SK-N-SH (cell line): ENCODE measurements around the gene ZNF467. TPM values are rescaled to one million over a fixed set of nuclear protein-coding genes. Genes with fewer than 3 reads are reported as not detected.

ENCODE experiments used
- CTCF ChIA-PET: fragments of 300-600, 350-600 bp; formaldehyde crosslinking; extraction: SDS; loops from one replicate; lab custom pipeline; 2021; lab: Yijun Ruan, JAX
- POLR2A ChIA-PET: fragments of 350-600 bp; sonication (Branson Sonifier 250); formaldehyde crosslinking; extraction: SDS; loops from one replicate; lab custom pipeline; 2020; ENCODE audit warnings: antibody characterized with exemption, inconsistent platforms; lab: Yijun Ruan, JAX
- DNase-seq: peaks from one replicate; pipeline ENCODE4 v3.0.0; 2012
- H2AFZ ChIP-seq: fragments of 200-600 bp; sonication (generic); 2 replicates; pipeline ENCODE4 v1.8.1; 2016; ENCODE audit warnings: antibody characterized with exemption, mild to moderate bottlenecking, low read depth
- H3F3A ChIP-seq: fragments of 200-600 bp; sonication (generic); replicated peaks from 2 replicates; pipeline ENCODE3; 2016; ENCODE audit warnings: antibody characterized with exemption, mild to moderate bottlenecking; ENCODE audit not compliant: insufficient read depth
- H3K27ac ChIP-seq, 2 experiments: fragments of 200-500 bp in 1 of 2; fragments of 200-600 bp in 1 of 2; sonication (Bioruptor generic) in 1 of 2; sonication (generic), shearing (Covaris generic) in 1 of 2; 2 replicates each; pipeline versions ENCODE4 v1.5.1 to v1.6.1; 2014 to 2016; ENCODE audit warnings: low read depth in 2 of 2, inconsistent platforms in 1 of 2, low read length in 1 of 2, mild to moderate bottlenecking in 1 of 2, mixed read lengths in 1 of 2
- H3K27me3 ChIP-seq: fragments of 200-600 bp; sonication (generic), shearing (Covaris generic); 2 replicates; pipeline ENCODE4 v1.6.1; 2016; ENCODE audit warnings: mixed run types; ENCODE audit not compliant: insufficient read depth
- H3K36me3 ChIP-seq, 2 experiments: fragments of 200-500 bp in 1 of 2; fragments of 200-600 bp in 1 of 2; sonication (Bioruptor generic) in 1 of 2; sonication (generic) in 1 of 2; replicated peaks in 1 of 2; 2 replicates each; pipeline versions ENCODE3 to v1.5.1; 2014 to 2016; ENCODE audit warnings: low read length in 1 of 2, mild to moderate bottlenecking in 1 of 2; ENCODE audit not compliant: insufficient read depth in 2 of 2, control insufficient read depth in 1 of 2
- H3K4me1 ChIP-seq, 2 experiments: fragments of 200-500 bp in 1 of 2; fragments of 200-600 bp in 1 of 2; sonication (Bioruptor generic) in 1 of 2; sonication (generic), shearing (Covaris generic) in 1 of 2; 2 replicates each; pipeline versions ENCODE4 v1.5.1 to v1.6.1; 2014 to 2016; ENCODE audit warnings: low read depth in 1 of 2, low read length in 1 of 2, mixed run types in 1 of 2; ENCODE audit not compliant: insufficient read depth in 2 of 2, control insufficient read depth in 1 of 2
- H3K4me2 ChIP-seq: fragments of 200-600 bp; sonication (generic), shearing (Covaris generic); 2 replicates; pipeline ENCODE4 v1.6.1; 2017; ENCODE audit warnings: mixed run types
- H3K4me3 ChIP-seq, 2 experiments: fragments of 200-500 bp in 1 of 2; fragments of 200-600 bp in 1 of 2; sonication (Bioruptor generic) in 1 of 2; sonication (generic), shearing (Covaris generic) in 1 of 2; 2 replicates each; pipeline versions ENCODE4 v1.5.1 to v1.8.1; 2014 to 2016; ENCODE audit warnings: low read depth in 2 of 2, inconsistent platforms in 1 of 2, low read length in 1 of 2, mild to moderate bottlenecking in 1 of 2, mixed read lengths in 1 of 2, moderate library complexity in 1 of 2
- H3K79me2 ChIP-seq: fragments of 200-600 bp; sonication (generic); 2 replicates; pipeline ENCODE4 v1.8.1; 2017; ENCODE audit warnings: mild to moderate bottlenecking; ENCODE audit not compliant: insufficient read depth
- H3K9ac ChIP-seq: fragments of 200-600 bp; sonication (generic); 2 replicates; pipeline ENCODE4 v1.6.1; 2017; ENCODE audit warnings: mixed run types
- H3K9me2 ChIP-seq: fragments of 200-600 bp; sonication (generic); 2 replicates; pipeline ENCODE4 v1.6.1; 2017; ENCODE audit warnings: mixed run types
- H3K9me3 ChIP-seq: fragments of 200-600 bp; sonication (generic); 2 replicates; pipeline ENCODE4 v1.6.1; 2017; ENCODE audit warnings: mixed run types, mild to moderate bottlenecking, moderate library complexity
- H4K20me1 ChIP-seq: fragments of 200-600 bp; sonication (generic); 2 replicates; pipeline ENCODE4 v1.6.1; 2017; ENCODE audit warnings: mild to moderate bottlenecking, mixed run types; ENCODE audit not compliant: insufficient read depth
- CHD2 ChIP-seq: fragments of 150-350 bp; IDR thresholded peaks from 2 replicates; pipeline ENCODE4 v1.6.1; 2018; ENCODE audit warnings: low read length; ENCODE audit not compliant: partially characterized antibody
- CTCF ChIP-seq: fragments of 200-600 bp; sonication (generic); IDR thresholded peaks from 2 replicates; pipeline ENCODE4 v1.6.1; 2017; ENCODE audit warnings: antibody characterized with exemption, mild to moderate bottlenecking, moderate library complexity
- EZH2phosphoT487 ChIP-seq: fragments of 200-600 bp; sonication (generic); IDR thresholded peaks from 2 replicates; pipeline ENCODE4 v1.6.1; 2017; ENCODE audit warnings: low read depth, mixed run types, mild to moderate bottlenecking, antibody characterized with exemption, moderate library complexity, borderline replicate concordance
- FOXJ3 ChIP-seq: sonication (generic); formaldehyde crosslinking; IDR thresholded peaks from 2 replicates; pipeline ENCODE4 v1.5.1; 2020; ENCODE audit warnings: mild to moderate bottlenecking, missing genetic modification reagents
- FOXM1 ChIP-seq: IDR thresholded peaks from 2 replicates; pipeline ENCODE4 v1.4.0; 2012; ENCODE audit warnings: low read depth, mild to moderate bottlenecking
- GATA2 ChIP-seq: sonication (generic); formaldehyde crosslinking; IDR thresholded peaks from 2 replicates; pipeline ENCODE4 v1.5.0; 2020; ENCODE audit warnings: mild to moderate bottlenecking, missing genetic modification reagents
- IRF3 ChIP-seq: fragments of 150-350 bp; IDR thresholded peaks from 2 replicates; pipeline ENCODE4 v1.6.1; 2016; ENCODE audit warnings: mild to moderate bottlenecking, low read depth, low read length
- JUND ChIP-seq: IDR thresholded peaks from 2 replicates; pipeline ENCODE4 v1.4.0; 2012
- MAX ChIP-seq: IDR thresholded peaks from 2 replicates; pipeline ENCODE4 v1.4.0; 2012; ENCODE audit warnings: low read depth
- MXI1 ChIP-seq: IDR thresholded peaks from 2 replicates; pipeline ENCODE4 v1.6.1; 2012; ENCODE audit warnings: mild to moderate bottlenecking, low read depth, low read length, improper control_type of control experiment
- NFIC ChIP-seq: IDR thresholded peaks from 2 replicates; pipeline ENCODE4 v1.4.0; 2012; ENCODE audit warnings: borderline replicate concordance
- PBX3 ChIP-seq: IDR thresholded peaks from 2 replicates; pipeline ENCODE4; 2012
- RAD21 ChIP-seq: IDR thresholded peaks from 2 replicates; pipeline ENCODE4 v1.6.1; 2012; ENCODE audit warnings: mild to moderate bottlenecking, low read length
- RCOR1 ChIP-seq: fragments of 150-350 bp; IDR thresholded peaks from 2 replicates; pipeline ENCODE4 v1.6.1; 2017; ENCODE audit warnings: antibody characterized with exemption, low read length
- SIN3A ChIP-seq: IDR thresholded peaks from 2 replicates; pipeline ENCODE4 v1.6.1; 2012; ENCODE audit warnings: low read depth, mild to moderate bottlenecking, low read length, moderate library complexity, borderline replicate concordance
- SMC3 ChIP-seq: IDR thresholded peaks from 2 replicates; pipeline ENCODE4 v1.6.1; 2012; ENCODE audit warnings: low read depth, low read length, improper control_type of control experiment
- TCF12 ChIP-seq: IDR thresholded peaks from 2 replicates; pipeline ENCODE4 v1.4.0; 2012
- TEAD4 ChIP-seq: IDR thresholded peaks from 2 replicates; pipeline ENCODE4 v1.4.0; 2012; ENCODE audit warnings: mild to moderate bottlenecking, borderline replicate concordance; ENCODE audit not compliant: insufficient read depth
- YY1 ChIP-seq: IDR thresholded peaks from 2 replicates; pipeline ENCODE4 v1.4.0; 2012; ENCODE audit warnings: low read depth, mild to moderate bottlenecking
- WGBS: methylation state at CpG from one replicate; pipeline ENCODE4 v1.1.6; 2017; ENCODE audit warnings: low lambda C conversion rate; 5-methylcytosine and 5-hydroxymethylcytosine counted together
- polyA plus RNA-seq, 3 experiments: library from polyadenylated mRNA; depleted of rRNA; stranded (reverse); fragments of >200 nt; gene quantifications; 2 replicates each; pipeline ENCODE4 v1.2.3, GENCODE V29; 2012

ZNF467 gene
- polyA plus RNA-seq, 1 of the 3 experiments (the other 2 are of a cell fraction) = 4.1 TPM

- no peaks in the 10 kb centered on the region for H3K9me2 ChIP-seq
- no peak overlapping the region for H3K27ac ChIP-seq
- CTCF ChIA-PET = interaction anchor here (1.5 to 5.1 kb wide), 4 partner anchors 10 to 46 kb away, joined by 4 to 25 read pairs (median 6); no protein-coding TSS in a partner anchor
- POLR2A ChIA-PET = no interaction called here
- 25% methylated on average over 5 of the region's 5 CpGs for WGBS
- peaks cover 76% of the 10 kb centered on the region for H3K27me3 ChIP-seq
- H3K9ac ChIP-seq = no peak overlapping the region
- TF ChIP-seq EZH2phosphoT487 (no peak), PBX3 (no peak), NFIC (no peak), FOXJ3 (CRISPR knock-in tag) (no peak), MXI1 (no peak), MAX (no peak), TEAD4 (no peak), SMC3 (no peak), JUND (no peak), RCOR1 (no peak), CTCF (no peak), TCF12 (no peak), GATA2 (CRISPR knock-in tag) (no peak), FOXM1 (no peak), SIN3A (no peak), CHD2 (no peak), IRF3 (no peak), YY1 (no peak), RAD21 (no peak)
- H3K4me1 ChIP-seq = peaks cover 0 to 11% of the 10 kb centered on the region in 2 experiments; a peak in 1 of 4 replicates
- no peaks in the 10 kb centered on the region for H3K79me2 ChIP-seq
- H2AFZ ChIP-seq = no peak overlapping the region
- no peaks in the 10 kb centered on the region for H3K9me3 ChIP-seq
- no peak overlapping the region for H3K4me3 ChIP-seq
- DNase-seq = no peak
- no peaks in the 10 kb centered on the region for H4K20me1 ChIP-seq
- no peaks in the 10 kb centered on the region for H3F3A ChIP-seq
- H3K36me3 ChIP-seq = no peaks in the 10 kb centered on the region
- H3K4me2 ChIP-seq = no peak overlapping the region
These were observed 12.1 kb downstream of the ZNF467 start for GRCh38 chr7:149761307-149761706.
